ENCODE measurements around the gene NAA20.

The NAA20 gene

GRCh38 chr20:20038586-20038985 is 21.4 kb downstream of the NAA20 start:
- no peak overlapping the region for H3K4me3 ChIP-seq (ENCODE audit: low read length)
- peaks cover 96% of the 10 kb centered on the region for H3K36me3 ChIP-seq (ENCODE audit: insufficient read depth, low read length)
- H2AFZ ChIP-seq (ENCODE audit: low read depth, low read length) = no peak overlapping the region
- no peaks in the 10 kb centered on the region for H3K9me3 ChIP-seq (ENCODE audit: low read length)
- H3K4me1 ChIP-seq (ENCODE audit: insufficient read depth, low read length) = peaks cover 4% of the 10 kb centered on the region
- H3K27me3 ChIP-seq (ENCODE audit: insufficient read depth, low read length) = no peaks in the 10 kb centered on the region

DNA sequence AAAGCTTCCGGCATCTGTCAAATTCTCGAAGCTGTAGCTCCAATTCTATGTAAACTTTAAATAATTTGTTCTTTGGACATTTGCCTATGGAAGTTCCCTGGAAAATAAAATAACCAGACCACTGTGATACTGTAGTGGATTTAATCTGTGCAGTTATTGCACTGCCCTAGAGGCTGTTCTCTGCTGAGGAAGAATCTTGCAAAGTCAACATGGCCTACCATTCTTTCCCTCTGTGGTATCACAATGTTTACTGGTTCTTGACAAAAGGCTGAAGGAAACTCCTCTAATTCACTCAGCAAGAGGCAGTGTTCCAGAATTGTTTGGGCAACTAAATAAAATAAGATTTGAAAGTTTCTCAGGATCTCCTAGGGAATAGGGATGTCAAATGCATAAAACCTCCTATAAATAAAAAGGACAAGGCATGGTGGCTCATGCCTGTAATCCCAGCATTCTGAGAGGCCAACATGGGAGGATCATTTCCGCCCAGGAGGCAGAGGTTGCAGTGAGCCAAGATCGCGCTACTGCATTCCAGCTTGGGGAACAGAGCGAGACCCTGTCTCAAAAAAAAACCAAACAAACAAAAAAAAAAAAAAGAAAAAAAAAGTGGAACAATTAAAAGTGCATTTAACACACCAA is 22.7 kb downstream of the NAA20 start:
- peaks cover 90% of the 10 kb centered on the region for H3K36me3 ChIP-seq (ENCODE audit: insufficient read depth, low read length)
- peaks cover 4% of the 10 kb centered on the region for H3K4me1 ChIP-seq (ENCODE audit: insufficient read depth, low read length)
- H3K9me3 ChIP-seq (ENCODE audit: low read length) = no peaks in the 10 kb centered on the region
- H2AFZ ChIP-seq (ENCODE audit: low read depth, low read length) = no peak overlapping the region
- no peak overlapping the region for H3K4me3 ChIP-seq (ENCODE audit: low read length)
- no peaks in the 10 kb centered on the region for H3K27me3 ChIP-seq (ENCODE audit: insufficient read depth, low read length)

DNA sequence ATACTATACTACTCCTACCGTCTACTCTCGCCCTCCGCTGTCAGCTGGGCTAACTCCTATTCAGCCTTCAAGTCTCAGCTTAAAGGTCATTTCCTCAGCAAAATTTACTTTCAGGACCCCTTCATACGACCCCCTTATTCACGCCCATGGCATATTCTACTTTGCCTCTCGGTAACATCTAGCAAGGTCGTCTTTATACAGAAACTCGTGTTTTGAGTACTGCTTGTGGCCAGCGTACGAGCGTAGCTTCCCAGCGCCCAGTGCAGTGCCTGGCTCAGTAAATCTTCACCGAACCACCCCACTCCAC is 34.6 kb downstream of the NAA20 start:
- Histone ChIP-seq H3K27me3 (ENCODE audit: insufficient read depth, low read length) (no peaks in the 10 kb centered on the region), H3K4me1 (ENCODE audit: insufficient read depth, low read length) (peaks cover 12% of the 10 kb centered on the region), H3K36me3 (ENCODE audit: insufficient read depth, low read length) (peaks cover 34% of the 10 kb centered on the region), H3K9me3 (ENCODE audit: low read length) (no peaks in the 10 kb centered on the region), H2AFZ (ENCODE audit: low read depth, low read length) (peak overlapping the region; percentile 91), H3K4me3 (ENCODE audit: low read length) (peak overlapping the region; percentile 76)

DNA sequence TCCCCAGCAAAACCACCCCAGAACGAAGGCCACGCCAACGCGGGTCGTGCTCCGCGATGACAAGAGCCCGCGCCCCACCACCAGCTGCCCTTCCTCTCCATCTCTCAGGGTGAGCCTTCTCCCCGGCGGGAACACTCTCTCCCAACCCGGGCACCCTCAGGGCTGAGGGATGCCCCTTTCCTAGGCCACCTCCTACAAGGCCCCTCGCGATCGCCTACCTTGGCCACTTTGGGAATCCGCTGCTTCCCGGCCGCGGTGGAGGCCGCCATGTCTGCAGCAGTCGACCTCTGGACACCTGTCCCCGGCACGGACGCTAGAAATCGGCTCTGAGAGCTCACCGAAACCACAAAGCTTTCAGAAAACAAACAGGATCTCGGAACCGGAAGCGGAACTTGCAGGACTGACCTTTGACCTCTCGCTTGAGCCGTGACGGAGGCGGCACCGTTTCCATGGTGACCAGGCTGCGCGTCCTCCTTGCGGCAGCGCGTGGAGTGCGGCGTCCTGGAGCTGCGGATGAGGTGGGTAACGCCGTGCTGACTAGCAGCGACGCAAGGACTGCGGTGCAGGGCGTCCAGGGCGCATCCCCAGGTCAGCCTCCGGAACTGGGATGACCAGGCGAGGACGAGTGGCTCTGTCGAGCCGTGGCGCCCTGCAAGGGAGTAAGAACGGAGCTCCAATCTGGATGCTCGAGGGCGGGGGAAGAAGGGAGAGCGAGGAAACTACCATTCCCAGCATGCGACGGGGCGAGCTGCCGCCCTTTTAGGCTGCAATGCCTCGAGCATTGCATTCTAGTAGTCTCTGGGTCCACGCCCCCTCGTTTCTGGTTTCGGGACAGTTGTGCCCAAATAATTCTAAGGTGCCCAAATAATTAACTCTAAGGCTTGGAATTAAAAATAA is 35.2 kb downstream of the NAA20 start, which contains the start of the genes CFAP61 and CRNKL1:
Gene CFAP61, plus strand, starts transcription at position 459 of the 897 bp plus-strand sequence. CDS start 4,122 bp downstream, outside the sequence.
Gene CRNKL1, minus strand, starts transcription at position 393 of the 897 bp plus-strand sequence. Its CDS starts 124 bp downstream, at position 269.
- Histone ChIP-seq H3K9me3 (ENCODE audit: low read length) (no peaks in the 10 kb centered on the region), H2AFZ (ENCODE audit: low read depth, low read length) (peak within 1 kb of the TSS; percentile 91), H3K4me3 (ENCODE audit: low read length) (peak within 1 kb of the TSS; percentile 76)

DNA sequence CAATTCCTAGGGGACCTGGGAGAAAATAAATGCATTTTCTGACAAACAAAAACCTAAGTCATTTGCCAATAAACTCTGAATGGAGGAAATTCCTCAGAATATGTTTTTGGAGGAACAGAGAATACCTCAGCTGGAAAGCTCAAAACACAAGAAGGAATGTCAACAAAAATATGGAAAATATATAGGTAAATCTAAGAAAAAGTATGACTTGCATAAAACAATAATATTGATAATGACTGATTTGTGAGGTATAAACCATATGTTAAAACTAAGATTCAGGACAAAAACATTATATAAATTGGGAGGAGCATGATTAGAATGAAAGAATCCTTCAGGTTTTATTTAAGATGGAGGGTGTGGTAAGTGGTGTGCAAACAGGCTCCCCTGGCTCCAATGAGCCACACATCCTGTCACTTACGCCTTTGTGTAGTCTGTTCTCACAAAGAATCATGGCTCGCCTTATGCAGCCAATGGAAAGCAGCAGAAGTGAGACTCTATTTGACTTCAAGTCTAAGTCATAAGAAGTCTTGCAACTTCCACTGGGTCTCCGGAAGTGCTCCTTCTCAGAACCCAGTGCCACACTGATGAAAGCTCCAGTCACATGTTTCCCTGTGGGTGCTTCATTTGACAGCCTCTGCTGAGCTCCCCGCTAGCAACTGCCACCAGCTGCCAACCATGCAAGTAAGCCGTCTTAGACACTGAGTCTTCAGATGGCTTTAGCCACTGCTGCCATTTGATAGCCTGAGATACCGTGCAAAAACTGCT is 43.3 kb downstream of the NAA20 start:
- Histone ChIP-seq H3K9me3 (ENCODE audit: low read length) (no peaks in the 10 kb centered on the region), H3K36me3 (ENCODE audit: insufficient read depth, low read length) (no peaks in the 10 kb centered on the region), H3K4me1 (ENCODE audit: insufficient read depth, low read length) (no peaks in the 10 kb centered on the region), H2AFZ (ENCODE audit: low read depth, low read length) (no peak overlapping the region), H3K27me3 (ENCODE audit: insufficient read depth, low read length) (no peaks in the 10 kb centered on the region), H3K4me3 (ENCODE audit: low read length) (no peak overlapping the region)

More for the DNA sequence above, 35.2 kb downstream of the NAA20 start, which contains the start of the genes CFAP61 and CRNKL1:
- peaks cover 28% of the 10 kb centered on the region for H3K36me3 ChIP-seq (ENCODE audit: insufficient read depth, low read length)
- H3K27me3 ChIP-seq (ENCODE audit: insufficient read depth, low read length) = no peaks in the 10 kb centered on the region
- peaks cover 12% of the 10 kb centered on the region for H3K4me1 ChIP-seq (ENCODE audit: insufficient read depth, low read length)

- Histone ChIP-seq H2AFZ (ENCODE audit: low read depth, low read length) (no peak overlapping the region), H3K4me1 (ENCODE audit: insufficient read depth, low read length) (no peaks in the 10 kb centered on the region), H3K36me3 (ENCODE audit: insufficient read depth, low read length) (no peaks in the 10 kb centered on the region), H3K27me3 (ENCODE audit: insufficient read depth, low read length) (peaks cover 3% of the 10 kb centered on the region), H3K9me3 (ENCODE audit: low read length) (no peaks in the 10 kb centered on the region), H3K4me3 (ENCODE audit: low read length) (no peak overlapping the region)
Measured at GRCh38 chr20:20063941-20064702, 47.0 kb downstream of the NAA20 start.

- Histone ChIP-seq H3K9me3 (ENCODE audit: low read length) (no peaks in the 10 kb centered on the region), H3K36me3 (ENCODE audit: insufficient read depth, low read length) (no peaks in the 10 kb centered on the region), H3K4me3 (ENCODE audit: low read length) (no peak overlapping the region), H3K4me1 (ENCODE audit: insufficient read depth, low read length) (no peaks in the 10 kb centered on the region), H3K27me3 (ENCODE audit: insufficient read depth, low read length) (peaks cover 3% of the 10 kb centered on the region), H2AFZ (ENCODE audit: low read depth, low read length) (no peak overlapping the region)
Measured at GRCh38 chr20:20065361-20065760, 48.2 kb downstream of the NAA20 start.

- H3K4me1 ChIP-seq (ENCODE audit: insufficient read depth, low read length) = peaks cover 17% of the 10 kb centered on the region
- H2AFZ ChIP-seq (ENCODE audit: low read depth, low read length) = no peak overlapping the region
- H3K9me3 ChIP-seq (ENCODE audit: low read length) = no peaks in the 10 kb centered on the region
- H3K27me3 ChIP-seq (ENCODE audit: insufficient read depth, low read length) = peaks cover 3% of the 10 kb centered on the region
- no peaks in the 10 kb centered on the region for H3K36me3 ChIP-seq (ENCODE audit: insufficient read depth, low read length)
- H3K4me3 ChIP-seq (ENCODE audit: low read length) = no peak overlapping the region
Measured at GRCh38 chr20:20070871-20071726, 53.9 kb downstream of the NAA20 start.

- H3K36me3 ChIP-seq (ENCODE audit: insufficient read depth, low read length) = no peaks in the 10 kb centered on the region
- peak overlapping the region; percentile 8 for H2AFZ ChIP-seq (ENCODE audit: low read depth, low read length)
- H3K4me1 ChIP-seq (ENCODE audit: insufficient read depth, low read length) = peaks cover 17% of the 10 kb centered on the region
- H3K27me3 ChIP-seq (ENCODE audit: insufficient read depth, low read length) = no peaks in the 10 kb centered on the region
- H3K9me3 ChIP-seq (ENCODE audit: low read length) = no peaks in the 10 kb centered on the region
- H3K4me3 ChIP-seq (ENCODE audit: low read length) = no peak overlapping the region
Measured at GRCh38 chr20:20073801-20074371, 56.7 kb downstream of the NAA20 start.

DNA sequence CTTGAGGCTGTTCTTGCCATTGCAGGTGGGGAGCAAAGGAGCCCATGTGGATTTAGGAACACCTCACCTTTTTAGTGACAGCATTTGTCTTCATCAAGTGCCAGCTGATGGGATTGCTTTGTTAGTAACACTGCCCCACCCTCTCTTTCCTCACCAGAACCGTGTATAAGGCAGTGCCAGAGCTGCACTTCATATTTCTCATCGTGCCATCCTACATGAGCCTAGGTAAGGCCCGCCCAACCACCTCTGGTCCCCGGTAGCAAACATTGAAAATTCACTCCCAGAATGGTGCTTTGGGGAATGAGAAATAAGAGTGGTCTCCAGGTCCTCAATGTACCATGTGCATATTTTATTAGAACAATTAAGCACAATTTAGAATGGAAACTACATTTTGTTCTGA is 57.9 kb downstream of the NAA20 start:
- H3K4me3 ChIP-seq (ENCODE audit: low read length) = no peak overlapping the region
- H2AFZ ChIP-seq (ENCODE audit: low read depth, low read length) = no peak overlapping the region
- no peaks in the 10 kb centered on the region for H3K27me3 ChIP-seq (ENCODE audit: insufficient read depth, low read length)

DNA sequence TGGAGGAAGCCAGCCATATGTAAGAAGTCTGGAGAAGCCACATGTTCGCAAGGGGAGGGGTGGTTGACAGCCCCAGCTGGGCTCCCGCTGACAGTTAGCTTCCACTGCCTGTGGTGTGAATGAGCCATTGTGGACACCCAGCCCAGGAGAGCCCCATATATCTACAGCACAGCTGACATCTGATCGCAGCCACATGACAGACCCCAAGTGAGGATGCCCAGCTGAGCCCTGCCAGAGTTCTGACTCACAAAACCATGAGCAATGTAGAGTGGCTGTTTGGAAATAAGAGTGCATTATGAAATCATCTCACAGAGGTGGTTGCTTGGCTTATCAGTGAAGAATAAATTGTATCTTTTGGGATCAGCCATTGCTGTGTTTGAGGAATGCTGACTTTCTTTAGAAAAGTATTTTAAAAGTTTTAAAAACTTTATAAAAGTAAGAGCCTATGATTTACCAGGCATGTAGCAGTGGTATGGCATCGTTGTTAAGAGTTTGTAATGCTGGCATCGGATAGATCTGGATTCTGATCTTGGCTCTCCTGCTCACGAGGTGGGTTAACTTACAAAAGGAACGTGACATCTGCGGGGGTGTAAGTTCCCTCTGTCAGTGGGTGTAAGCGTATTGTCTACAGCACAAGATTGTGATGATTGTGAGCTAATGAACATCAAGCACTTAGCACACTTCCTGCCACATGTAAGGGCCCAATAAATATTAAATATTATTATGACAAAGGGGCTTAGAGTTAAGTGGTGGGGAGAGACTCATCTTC is 59.3 kb downstream of the NAA20 start:
- no peaks in the 10 kb centered on the region for H3K9me3 ChIP-seq (ENCODE audit: low read length)

More for the DNA sequence above, 57.9 kb downstream of the NAA20 start:
- no peaks in the 10 kb centered on the region for H3K36me3 ChIP-seq (ENCODE audit: insufficient read depth, low read length)
- H3K4me1 ChIP-seq (ENCODE audit: insufficient read depth, low read length) = peaks cover 17% of the 10 kb centered on the region
- H3K9me3 ChIP-seq (ENCODE audit: low read length) = no peaks in the 10 kb centered on the region

More for the DNA sequence above, 59.3 kb downstream of the NAA20 start:
- Histone ChIP-seq H3K36me3 (ENCODE audit: insufficient read depth, low read length) (no peaks in the 10 kb centered on the region), H2AFZ (ENCODE audit: low read depth, low read length) (no peak overlapping the region), H3K4me1 (ENCODE audit: insufficient read depth, low read length) (peaks cover 17% of the 10 kb centered on the region), H3K4me3 (ENCODE audit: low read length) (no peak overlapping the region), H3K27me3 (ENCODE audit: insufficient read depth, low read length) (no peaks in the 10 kb centered on the region)

Measured in neuron (in vitro differentiated cells).